HFF-Myc (cell line): ENCODE data around the gene FAM117B.
A peak's percentile ranks its signal among the peaks of the same experiment; 100 is the strongest.

ENCODE experiments used
- DNase-seq: peaks from one replicate; pipeline ENCODE4 v3.0.0-alpha.2; 2011; ENCODE audit warnings: low read depth; ENCODE audit errors: extremely low read depth
- H3K4me3 ChIP-seq: replicated peaks from 2 replicates; pipeline ENCODE4 v1.5.1; 2011; ENCODE audit warnings: low read depth, mild to moderate bottlenecking, control low read depth, low read length
- CTCF ChIP-seq: IDR thresholded peaks from 2 replicates; pipeline ENCODE4 v1.5.1; 2012; ENCODE audit warnings: mild to moderate bottlenecking, low read depth, low read length, control low read depth; ENCODE audit errors: missing control alignments

FAM117B gene

GRCh38 chr2:202634556-202635427 is at the start of gene FAM117B:
Gene FAM117B (plus strand): TSS chr2:202634969. CDS start chr2:202635188, 219 bp downstream.
- DNase-seq = peak; percentile 76
- TF ChIP-seq CTCF = no peak
- H3K4me3 ChIP-seq = peak within 1 kb of the TSS; percentile 78

- DNase-seq = peak; percentile 40
- peak; percentile 91 for TF ChIP-seq CTCF
- no peak overlapping the region for H3K4me3 ChIP-seq
These were observed 45.9 kb upstream of the FAM117B start for GRCh38 chr2:202588647-202589581.

GRCh38 chr2:202589582-202589949 is 45.2 kb upstream of the FAM117B start:
- no peak for TF ChIP-seq CTCF
- H3K4me3 ChIP-seq = no peak overlapping the region
- no peak for DNase-seq

- DNase-seq = no peak
- no peak overlapping the region for H3K4me3 ChIP-seq
- TF ChIP-seq CTCF = no peak
These were observed 42.2 kb upstream of the FAM117B start for GRCh38 chr2:202592566-202592965.

- TF ChIP-seq CTCF = no peak
- no peak for DNase-seq
- H3K4me3 ChIP-seq = no peak overlapping the region
These were observed 35.7 kb upstream of the FAM117B start for GRCh38 chr2:202599105-202599504.

GRCh38 chr2:202599911-202600310 is 34.9 kb upstream of the FAM117B start:
- no peak overlapping the region for H3K4me3 ChIP-seq
- no peak for TF ChIP-seq CTCF
- no peak for DNase-seq
